H1 (cell line): Measurements from ENCODE around the gene AMER2. TPM values are rescaled to one million over a fixed set of nuclear protein-coding genes. Genes with fewer than 3 reads are reported as not detected.

Experiments used
- CTCF ChIA-PET: fragments of 300-600 bp; sonication (Branson Sonifier 250); formaldehyde crosslinking; loops from one replicate; lab custom pipeline; 2021; ENCODE audit not compliant: partially characterized antibody; lab: Charles Lee
- POLR2A ChIA-PET: fragments of 300-600 bp; sonication (Branson Sonifier 250); formaldehyde crosslinking; loops from one replicate; lab custom pipeline; 2021; ENCODE audit warnings: inconsistent platforms; ENCODE audit not compliant: partially characterized antibody; lab: Charles Lee
- DNase-seq, 2 experiments: peaks; one replicate each; pipeline versions ENCODE4 v3.0.0 to v3.0.0-alpha.2; 2010 to 2022; ENCODE audit warnings: low spot score in 2 of 2, low read depth in 1 of 2, mixed read lengths in 1 of 2
- FAIRE-seq: peaks from 2 replicates; lab custom pipeline; 2011; peaks lifted over from hg19 to GRCh38; lab: Jason Lieb, UNC
- H2AFZ ChIP-seq: 2 replicates; pipeline ENCODE4 v1.8.1; 2012; ENCODE audit warnings: low read length, inconsistent platforms
- H2AK5ac ChIP-seq: 2 replicates; pipeline ENCODE4 v1.6.1; 2013; ENCODE audit warnings: low read depth, low read length
- H2BK120ac ChIP-seq: replicated peaks from 2 replicates; pipeline ENCODE3; 2013; ENCODE audit warnings: low read depth, low read length, inconsistent platforms
- H2BK12ac ChIP-seq: 2 replicates; pipeline ENCODE4 v1.6.1; 2013; ENCODE audit warnings: low read depth, low read length
- H2BK15ac ChIP-seq: 2 replicates; pipeline ENCODE4 v1.6.1; 2013; ENCODE audit warnings: low read length
- H2BK20ac ChIP-seq: 2 replicates; pipeline ENCODE4 v1.6.1; 2013; ENCODE audit warnings: low read length
- H2BK5ac ChIP-seq: 2 replicates; pipeline ENCODE4 v1.6.1; 2013; ENCODE audit warnings: low read depth, low read length
- H3K14ac ChIP-seq: 2 replicates; pipeline ENCODE4 v1.6.1; 2013; ENCODE audit warnings: inconsistent platforms; ENCODE audit not compliant: insufficient read length
- H3K18ac ChIP-seq: 2 replicates; pipeline ENCODE4 v1.6.1; 2013; ENCODE audit warnings: low read length; ENCODE audit errors: extremely low read depth
- H3K23ac ChIP-seq: 2 replicates; pipeline ENCODE4 v1.6.1; 2013; ENCODE audit warnings: inconsistent platforms; ENCODE audit not compliant: insufficient read length
- H3K23me2 ChIP-seq: 2 replicates; pipeline ENCODE4 v1.6.1; 2013; ENCODE audit warnings: low read depth, low read length
- H3K27ac ChIP-seq: 2 replicates; pipeline ENCODE4 v1.6.1; 2011; ENCODE audit warnings: low read depth, low read length, inconsistent platforms
- H3K27me3 ChIP-seq, 4 experiments: replicated peaks in 1 of 4; 1 replicate in 1 of 4; 2 replicates in 3 of 4; pipeline versions ENCODE4 v1.6.1 to v1.8.1; 2011 to 2013; ENCODE audit warnings: low read length in 3 of 4, mild to moderate bottlenecking in 3 of 4, inconsistent platforms in 2 of 4, mixed read lengths in 2 of 4, moderate library complexity in 1 of 4; ENCODE audit not compliant: control insufficient read depth in 3 of 4, insufficient read depth in 3 of 4; ENCODE audit errors: extremely low read depth in 1 of 4
- H3K36me3 ChIP-seq, 4 experiments: 2 replicates each; pipeline versions ENCODE4 v1.6.1 to v1.8.1; 2011 to 2013; ENCODE audit warnings: mild to moderate bottlenecking in 4 of 4, low read length in 3 of 4, moderate library complexity in 2 of 4, control low read depth in 1 of 4, inconsistent platforms in 1 of 4; ENCODE audit not compliant: insufficient read depth in 4 of 4, control insufficient read depth in 2 of 4
- H3K4ac ChIP-seq: replicated peaks from 2 replicates; pipeline ENCODE3; 2013; ENCODE audit warnings: low read length, low read depth, mixed read lengths, inconsistent platforms; ENCODE audit not compliant: insufficient read length
- H3K4me1 ChIP-seq, 4 experiments: replicated peaks in 1 of 4; 1 replicate in 1 of 4; 2 replicates in 3 of 4; pipeline versions ENCODE4 v1.6.1 to v1.8.1; 2011 to 2013; ENCODE audit warnings: low read length in 3 of 4, inconsistent platforms in 2 of 4, mixed read lengths in 1 of 4; ENCODE audit not compliant: insufficient read depth in 4 of 4, control insufficient read depth in 3 of 4
- H3K4me2 ChIP-seq, 2 experiments: 2 replicates each; pipeline versions ENCODE4 v1.6.1 to v1.8.1; 2011 to 2013; ENCODE audit warnings: low read depth in 2 of 2, low read length in 2 of 2, control low read depth in 1 of 2, inconsistent platforms in 1 of 2, mild to moderate bottlenecking in 1 of 2; ENCODE audit not compliant: insufficient read depth in 1 of 2
- H3K4me3 ChIP-seq, 4 experiments: fragments of 200-600, 300-600 bp in 1 of 4; sonication (generic), shearing (Covaris generic), sonication (Bioruptor Twin) in 1 of 4; 2 replicates each; pipeline versions ENCODE4 v1.5.1 to v1.8.1; 2011 to 2016; ENCODE audit warnings: low read length in 4 of 4, low read depth in 3 of 4, control low read depth in 2 of 4, inconsistent platforms in 2 of 4, mild to moderate bottlenecking in 2 of 4, mixed read lengths in 1 of 4, moderate library complexity in 1 of 4; ENCODE audit not compliant: insufficient read depth in 2 of 4; ENCODE audit errors: extremely low read depth in 1 of 4
- H3K56ac ChIP-seq: replicated peaks from 2 replicates; pipeline ENCODE3; 2013; ENCODE audit warnings: low read depth, mild to moderate bottlenecking, mixed read lengths, low read length, inconsistent platforms; ENCODE audit not compliant: insufficient read length
- H3K79me1 ChIP-seq: 2 replicates; pipeline ENCODE4 v1.6.1; 2013; ENCODE audit warnings: low read depth, low read length, control low read depth
- H3K79me2 ChIP-seq, 2 experiments: 2 replicates each; pipeline versions ENCODE4 v1.6.1 to v1.8.1; 2012 to 2013; ENCODE audit warnings: low read length in 2 of 2, mild to moderate bottlenecking in 2 of 2, inconsistent platforms in 1 of 2; ENCODE audit not compliant: insufficient read depth in 2 of 2, control insufficient read depth in 1 of 2
- H3K9ac ChIP-seq, 4 experiments: replicated peaks in 1 of 4; 1 replicate in 1 of 4; 2 replicates in 3 of 4; pipeline versions ENCODE4 v1.6.1 to v1.8.1; 2011 to 2013; ENCODE audit warnings: low read depth in 3 of 4, low read length in 3 of 4, control low read depth in 2 of 4, mild to moderate bottlenecking in 2 of 4, moderate library complexity in 2 of 4, inconsistent platforms in 1 of 4; ENCODE audit errors: extremely low read depth in 1 of 4
- H3K9me3 ChIP-seq, 2 experiments: 2 replicates each; pipeline versions ENCODE4 v1.6.1 to v1.8.1; 2012 to 2013; ENCODE audit warnings: mild to moderate bottlenecking in 2 of 2, moderate library complexity in 2 of 2, control low read depth in 1 of 2, inconsistent platforms in 1 of 2, low read depth in 1 of 2, low read length in 1 of 2, mixed read lengths in 1 of 2; ENCODE audit not compliant: insufficient read depth in 2 of 2
- H4K20me1 ChIP-seq, 2 experiments: replicated peaks in 1 of 2; 2 replicates each; pipeline versions ENCODE3 to v1.8.1; 2011 to 2013; ENCODE audit warnings: inconsistent platforms in 2 of 2, low read length in 2 of 2, mild to moderate bottlenecking in 1 of 2; ENCODE audit not compliant: insufficient read depth in 2 of 2, control insufficient read depth in 1 of 2
- H4K5ac ChIP-seq: 2 replicates; pipeline ENCODE4 v1.6.1; 2013; ENCODE audit warnings: low read length, low read depth, mixed read lengths, inconsistent platforms; ENCODE audit not compliant: insufficient read length
- H4K8ac ChIP-seq: 2 replicates; pipeline ENCODE4 v1.8.0; 2013; ENCODE audit warnings: mild to moderate bottlenecking, moderate library complexity, low read length, inconsistent platforms; ENCODE audit not compliant: insufficient read depth; ENCODE audit errors: extremely low read depth
- H4K91ac ChIP-seq: replicated peaks from 2 replicates; pipeline ENCODE3; 2013; ENCODE audit warnings: low read length, mixed read lengths, inconsistent platforms; ENCODE audit not compliant: insufficient read length
- ASH2L ChIP-seq: fragments of 200-600, 300-600 bp; sonication (generic); IDR thresholded peaks from one replicate; pipeline ENCODE4 v1.7.1; 2017; ENCODE audit warnings: low read length
- BACH1 ChIP-seq: IDR thresholded peaks from 2 replicates; pipeline ENCODE4 v1.6.1; 2012; ENCODE audit warnings: low read length, improper control_type of control experiment
- EZH2 ChIP-seq: fragments of 200-600 bp; sonication (generic); IDR thresholded peaks from 2 replicates; pipeline ENCODE4 v1.7.1; 2012; ENCODE audit warnings: low read depth, mild to moderate bottlenecking, moderate library complexity, low read length, inconsistent platforms; ENCODE audit not compliant: severe bottlenecking
- HDAC2 ChIP-seq, 2 experiments: fragments of 300-600 bp in 1 of 2; sonication (generic) in 1 of 2; IDR thresholded peaks; 2 replicates each; pipeline ENCODE4 v1.6.1; 2011 to 2012; ENCODE audit warnings: low read depth in 2 of 2, low read length in 2 of 2, mild to moderate bottlenecking in 2 of 2, moderate library complexity in 2 of 2, borderline replicate concordance in 1 of 2, inconsistent platforms in 1 of 2
- KDM1A ChIP-seq: fragments of 200-600, 300-600 bp; sonication (generic); IDR thresholded peaks from 2 replicates; pipeline ENCODE4 v1.7.1; 2016; ENCODE audit warnings: mild to moderate bottlenecking, low read length, borderline replicate concordance
- KDM4A ChIP-seq: IDR thresholded peaks from one replicate; pipeline ENCODE4 v1.7.1; 2012; ENCODE audit warnings: low read depth, mild to moderate bottlenecking, moderate library complexity, low read length, inconsistent platforms; ENCODE audit not compliant: severe bottlenecking
- RBBP5 ChIP-seq: IDR thresholded peaks from 2 replicates; pipeline ENCODE4 v1.7.1; 2012; ENCODE audit warnings: low read depth, mild to moderate bottlenecking, inconsistent platforms, low read length, moderate library complexity, borderline replicate concordance
- RXRA ChIP-seq: IDR thresholded peaks from 2 replicates; pipeline ENCODE4 v1.6.1; 2011; ENCODE audit warnings: low read depth, mild to moderate bottlenecking, low read length, moderate library complexity; ENCODE audit not compliant: insufficient read depth
- SAP30 ChIP-seq: fragments of 300-600 bp; sonication (generic); IDR thresholded peaks from 2 replicates; pipeline ENCODE4 v1.7.1; 2012; ENCODE audit warnings: low read length, moderate library complexity, mild to moderate bottlenecking, inconsistent platforms; ENCODE audit not compliant: insufficient read depth, insufficient replicate concordance
- SUZ12 ChIP-seq: fragments of 200-600 bp; sonication (generic); IDR thresholded peaks from 2 replicates; pipeline ENCODE4 v1.6.1; 2012; ENCODE audit warnings: mild to moderate bottlenecking, inconsistent platforms, low read length, moderate library complexity, mixed read lengths
- YY1 ChIP-seq: IDR thresholded peaks from 2 replicates; pipeline ENCODE4 v1.6.1; 2011; ENCODE audit warnings: low read depth, mild to moderate bottlenecking, low read length
- WGBS, 2 experiments: shearing (Covaris generic) in 1 of 2; methylation state at CpG; one replicate each; pipeline versions ENCODE4 v1.1.6 to v1.1.7; 2013 to 2015; ENCODE audit warnings: low lambda C conversion rate in 2 of 2, mixed read lengths in 2 of 2, inconsistent platforms in 1 of 2, low coverage in 1 of 2, missing lambda C conversion rate in 1 of 2; ENCODE audit not compliant: insufficient replicate concordance in 2 of 2, insufficient coverage in 1 of 2, insufficient read length in 1 of 2; ENCODE audit errors: extremely low coverage in 1 of 2, missing lambda C conversion rate in 1 of 2; 5-methylcytosine and 5-hydroxymethylcytosine counted together
- polyA plus RNA-seq, 7 experiments: library from polyadenylated mRNA; depleted of rRNA in 3 of 7; stranded (reverse) in 5 of 7; unstranded in 2 of 7; fragments of >200 nt in 5 of 7; fragments of 200-250 nt in 2 of 7; gene quantifications; 1 replicate in 5 of 7; 2 replicates in 1 of 7; 4 replicates in 1 of 7; pipeline versions ENCODE4 v1.2.1 to v1.2.3, GENCODE V29; 2011 to 2013; ENCODE audit warnings: missing spikeins in 2 of 7, mixed read lengths in 2 of 7
- total RNA-seq: library from RNA; stranded (reverse); fragmentation: NEBNext Ultra II Directional; extraction: Animal tissue kit (Norgen Biotek cat#: 25700); gene quantifications from 2 replicates; pipeline ENCODE4 v1.2.1, GENCODE V29; 2021

Gene AMER2
- total and polyA plus RNA-seq, 2 of the 8 experiments (the other 6 are each of a cell fraction or from before 2014, with no cell fraction given): 0.14 to 0.50 TPM

DNA sequence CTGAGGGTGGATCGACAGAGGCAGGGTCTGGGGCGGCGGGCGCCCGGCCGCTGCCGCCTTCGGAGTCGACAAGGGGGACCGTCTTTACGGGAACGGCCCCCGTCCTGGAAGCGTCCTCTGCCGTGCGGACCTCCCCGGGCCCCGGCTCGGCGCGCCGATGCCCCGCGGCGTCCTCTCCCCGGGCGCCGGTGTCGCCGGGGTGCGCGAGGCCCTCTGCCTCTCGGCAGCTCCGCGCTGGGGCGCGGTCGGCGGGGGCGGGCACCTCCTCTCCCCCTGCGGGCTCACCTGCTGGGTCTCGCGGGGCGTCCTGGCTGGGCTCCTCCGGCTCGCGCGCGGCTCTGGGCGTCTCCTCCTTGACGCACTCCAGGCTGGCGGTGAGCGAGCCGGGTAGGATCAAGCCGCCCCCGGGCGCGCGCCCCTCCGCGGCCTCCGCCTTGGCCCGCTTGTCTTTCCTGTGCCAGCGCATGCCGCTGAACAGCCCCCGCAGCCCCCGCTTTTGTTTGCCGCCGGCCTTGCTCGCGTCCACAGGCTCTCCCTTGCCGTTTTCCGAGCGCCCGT is 1.5 kb downstream of the AMER2 start:
- H3K9me3 ChIP-seq: peaks cover 0 to 8% of the 10 kb centered on the region in 2 experiments; a peak in 1 of 4 replicates
- H3K18ac ChIP-seq: no peak overlapping the region
- DNase-seq: peak in 1 of 2 experiments; percentile 73
- H3K4me2 ChIP-seq: peak overlapping the region; percentile 62 to 86
- ChIA-PET POLR2A (interaction anchor here (0.7 kb wide), 1 partner anchor 20 kb away, joined by 5 read pairs; no protein-coding TSS in a partner anchor), CTCF (interaction anchor here (1.1 to 1.3 kb wide), 2 partner anchors 10 to 85 kb away, joined by 4 read pairs; no protein-coding TSS in a partner anchor)
- no peak overlapping the region for H2BK15ac ChIP-seq
- H3K36me3 ChIP-seq: no peaks in the 10 kb centered on the region; a peak in 1 of 8 replicates
- FAIRE-seq: no peak
- H3K79me2 ChIP-seq: no peaks in the 10 kb centered on the region
- H4K20me1 ChIP-seq: peaks cover 0 to 3% of the 10 kb centered on the region in 2 experiments
- H2AK5ac ChIP-seq: no peak overlapping the region
- H3K79me1 ChIP-seq: no peaks in the 10 kb centered on the region
- no peak overlapping the region for H2BK20ac ChIP-seq
- H2BK120ac ChIP-seq: no peak overlapping the region
- H3K23ac ChIP-seq: no peak overlapping the region
- no peak overlapping the region for H2BK12ac ChIP-seq
- no peak overlapping the region for H3K14ac ChIP-seq
- H4K5ac ChIP-seq: no peak overlapping the region
- H3K56ac ChIP-seq: no peak overlapping the region
- peaks cover 11% of the 10 kb centered on the region; the same call in 1 of the 2 replicates for H3K23me2 ChIP-seq
- H3K4me1 ChIP-seq: peaks cover 3 to 12% (median 8%) of the 10 kb centered on the region in 4 experiments; a peak in 6 of 7 replicates
- H2AFZ ChIP-seq: 0 out of 2 replicates have a peak overlapping the region, but pooled peaks have one; percentile 3
- no peak overlapping the region for H4K91ac ChIP-seq
- H3K27me3 ChIP-seq: peaks cover 23 to 44% (median 39%) of the 10 kb centered on the region in 4 experiments
- H3K27ac ChIP-seq: no peak overlapping the region
- no peak overlapping the region for H2BK5ac ChIP-seq
- peak overlapping the region; percentile 38; the same call in 1 of the 2 replicates for H4K8ac ChIP-seq
- 4% methylated on average over 54 of the region's 75 CpGs; no CpG with 5 or more reads in 1 of the 2 experiments for WGBS, 2 experiments
- H3K4me3 ChIP-seq: peak overlapping the region; percentile 39 to 68 (median 51)
- H3K4ac ChIP-seq: no peak overlapping the region
- no peak overlapping the region for H3K9ac ChIP-seq
- no peak for TF ChIP-seq RXRA
- TF ChIP-seq HDAC2 (IDR thresholded peaks at IDR 0.05; ENCODE audit: borderline replicate concordance in 1 of 2, low read depth in 2 of 2, low read length in 2 of 2): no peak
- TF ChIP-seq KDM4A: peak; percentile 89
- no peak for TF ChIP-seq KDM1A
- TF ChIP-seq EZH2: peak; percentile 47
- peak; percentile 55 for TF ChIP-seq SUZ12
- TF ChIP-seq SAP30: no peak
- no peak for TF ChIP-seq YY1
- peak; percentile 4 for TF ChIP-seq ASH2L
- TF ChIP-seq BACH1: no peak
- TF ChIP-seq RBBP5: peak; percentile 57; the same call in 1 of the 2 replicates
